NCI-H1694 (cell line): ENCODE results near the gene TMEM116.
"Not testable (repeated sequence)": the region's sequence is repeated elsewhere in the genome, so short reads cannot be mapped to it uniquely, and the experiment has no call there.

Experiments
- DNase-seq: peaks from one replicate; lab custom pipeline; 2025; lab: John Stamatoyannopoulos, UW

The TMEM116 gene

DNA sequence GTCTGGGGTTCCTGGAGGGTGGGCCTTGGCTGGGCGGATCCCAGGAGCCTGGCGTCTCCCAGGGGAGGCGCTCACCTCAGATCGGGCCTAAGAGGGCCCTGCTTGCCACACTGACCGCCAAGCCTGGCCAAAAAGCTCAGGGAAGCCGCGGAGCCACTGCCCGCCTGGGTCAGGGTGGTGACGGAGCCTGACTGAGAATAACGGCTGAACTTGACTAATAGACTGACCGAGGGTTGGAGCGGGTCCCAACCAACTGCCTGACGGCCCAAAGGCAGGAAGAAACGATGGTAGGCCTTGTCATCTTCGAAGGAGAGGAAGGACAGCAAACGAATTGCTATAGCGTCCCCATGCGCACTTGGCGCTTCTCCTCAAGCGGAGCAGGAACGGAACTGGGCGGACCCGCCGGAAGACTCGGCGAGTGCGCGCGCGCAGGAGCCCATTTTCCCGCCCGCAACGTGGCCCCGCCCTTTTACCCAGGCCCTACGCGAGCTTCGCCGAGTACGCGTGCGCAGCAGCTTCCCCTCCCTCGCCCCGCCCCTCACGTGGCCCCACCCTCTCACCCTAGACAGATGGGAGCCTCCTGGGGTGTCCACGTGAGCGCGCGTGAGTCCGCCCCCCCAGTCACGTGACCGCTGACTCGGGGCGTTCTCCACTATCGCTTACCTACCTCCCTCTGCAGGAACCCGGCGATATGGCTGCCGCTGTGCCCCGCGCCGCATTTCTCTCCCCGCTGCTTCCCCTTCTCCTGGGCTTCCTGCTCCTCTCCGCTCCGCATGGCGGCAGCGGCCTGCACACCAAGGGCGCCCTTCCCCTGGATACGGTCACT is at the start of gene TMEM116, which contains the start of gene ERP29:
Gene TMEM116, minus strand, starts transcription at position 391 of the 826 bp plus-strand sequence. CDS start 7,895 bp downstream, outside the sequence.
Gene ERP29, plus strand, starts transcription at position 652 of the 826 bp plus-strand sequence. Its CDS starts 40 bp downstream, at position 692.
- DNase-seq, result peak; percentile 92

- no peak for DNase-seq
Observed at GRCh38 chr12:112061137-112061536, 48.2 kb upstream of the TMEM116 start.

DNA sequence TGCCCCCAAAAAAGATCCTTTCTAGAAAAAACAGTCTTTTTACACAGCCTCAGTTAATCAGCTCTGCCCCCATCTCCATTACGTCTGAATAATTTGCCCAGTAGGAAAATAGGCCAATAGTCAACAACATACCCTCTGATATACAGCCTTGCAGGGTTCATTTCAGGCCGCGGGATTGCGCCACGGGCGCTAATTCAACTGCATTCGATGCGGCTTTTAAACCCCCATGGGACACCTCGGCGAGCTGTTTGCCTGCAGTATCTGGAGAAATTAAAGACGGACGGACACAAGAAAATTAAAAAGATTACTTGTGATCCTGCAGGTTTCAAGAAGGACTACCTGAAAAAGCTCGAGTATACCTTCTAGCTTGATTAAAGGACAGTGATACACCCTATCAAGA is 36.4 kb upstream of the TMEM116 start:
- no peak for DNase-seq

- no peak for DNase-seq
Observed at GRCh38 chr12:112046003-112046402, 33.0 kb upstream of the TMEM116 start.

- not testable (repeated sequence) for DNase-seq
Observed at GRCh38 chr12:112036614-112037013, 23.6 kb upstream of the TMEM116 start.

- no peak for DNase-seq
Observed at GRCh38 chr12:112035219-112035785, 22.3 kb upstream of the TMEM116 start.

DNA sequence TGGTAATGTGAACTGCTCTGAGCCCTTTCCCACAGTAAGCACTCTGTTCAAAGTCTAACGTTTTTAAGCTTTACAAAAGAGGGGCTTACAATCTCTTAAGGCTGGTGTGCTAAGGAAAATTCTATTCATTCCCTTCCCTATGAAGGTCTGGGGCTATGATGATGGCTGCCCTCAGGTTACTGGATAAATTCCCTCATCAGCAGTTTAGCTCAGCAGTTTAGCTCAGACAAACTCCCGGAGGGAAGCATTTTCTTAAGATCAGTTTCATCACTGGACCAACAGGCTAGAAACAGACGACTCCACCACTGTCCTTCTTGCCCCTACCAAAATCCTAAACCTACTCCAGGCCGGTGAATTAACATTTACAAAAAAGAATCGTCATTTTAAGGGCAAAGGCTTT is 19.3 kb upstream of the TMEM116 start:
- DNase-seq, result no peak

GRCh38 chr12:112031472-112031871 is 18.5 kb upstream of the TMEM116 start:
- no peak for DNase-seq

DNA sequence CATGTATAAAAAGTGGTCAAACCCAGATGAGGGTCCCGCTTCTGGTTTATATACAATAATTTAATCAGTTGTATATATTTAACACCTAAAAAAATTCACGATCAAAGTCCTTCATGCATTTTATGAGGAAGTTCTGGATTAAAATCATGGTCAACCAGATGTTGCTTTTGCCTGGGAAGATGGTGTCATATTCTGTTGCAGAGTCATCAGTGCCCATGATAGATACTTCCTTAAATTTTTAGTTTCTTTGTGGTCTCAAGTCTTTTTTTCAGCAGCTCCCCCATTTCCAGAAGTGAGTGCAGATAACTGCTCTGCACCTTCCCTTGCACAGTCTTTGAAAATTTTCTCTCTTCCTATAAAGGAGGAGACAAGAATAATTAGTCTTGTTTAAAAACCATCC is 16.3 kb upstream of the TMEM116 start:
- DNase-seq, result no peak

DNA sequence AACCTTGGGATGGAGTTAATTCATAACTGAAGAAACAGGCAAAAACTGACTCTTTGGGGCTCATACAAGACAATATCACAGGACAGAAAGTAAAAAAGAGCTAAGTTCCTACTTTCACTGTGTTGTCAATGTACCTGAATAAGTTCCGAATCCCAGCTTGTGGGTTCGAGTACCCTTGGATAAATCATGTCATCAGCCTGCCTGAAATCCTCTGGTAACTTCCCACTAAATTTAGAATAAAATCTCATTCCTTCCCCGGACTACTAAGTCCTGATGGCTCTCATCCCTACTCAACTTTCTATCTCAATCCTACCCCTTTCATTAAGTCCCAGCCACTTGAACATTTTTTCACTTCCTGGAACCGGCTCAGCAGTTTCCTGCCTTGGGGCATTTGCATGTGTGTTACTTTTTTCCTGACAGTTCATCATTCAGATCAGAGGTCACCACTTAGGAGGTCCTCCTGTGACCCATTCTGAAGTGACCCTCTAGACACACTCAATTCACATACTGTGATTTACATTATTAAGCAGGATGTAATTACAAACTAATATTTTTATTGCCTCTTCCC is 12.9 kb upstream of the TMEM116 start:
- no peak for DNase-seq

- DNase-seq, result no peak
Observed at GRCh38 chr12:112023759-112024396, 10.9 kb upstream of the TMEM116 start.

GRCh38 chr12:112022241-112023016 is 9.5 kb upstream of the TMEM116 start:
- no peak for DNase-seq

GRCh38 chr12:112020947-112021457 is 8.0 kb upstream of the TMEM116 start:
- DNase-seq, result no peak

DNA sequence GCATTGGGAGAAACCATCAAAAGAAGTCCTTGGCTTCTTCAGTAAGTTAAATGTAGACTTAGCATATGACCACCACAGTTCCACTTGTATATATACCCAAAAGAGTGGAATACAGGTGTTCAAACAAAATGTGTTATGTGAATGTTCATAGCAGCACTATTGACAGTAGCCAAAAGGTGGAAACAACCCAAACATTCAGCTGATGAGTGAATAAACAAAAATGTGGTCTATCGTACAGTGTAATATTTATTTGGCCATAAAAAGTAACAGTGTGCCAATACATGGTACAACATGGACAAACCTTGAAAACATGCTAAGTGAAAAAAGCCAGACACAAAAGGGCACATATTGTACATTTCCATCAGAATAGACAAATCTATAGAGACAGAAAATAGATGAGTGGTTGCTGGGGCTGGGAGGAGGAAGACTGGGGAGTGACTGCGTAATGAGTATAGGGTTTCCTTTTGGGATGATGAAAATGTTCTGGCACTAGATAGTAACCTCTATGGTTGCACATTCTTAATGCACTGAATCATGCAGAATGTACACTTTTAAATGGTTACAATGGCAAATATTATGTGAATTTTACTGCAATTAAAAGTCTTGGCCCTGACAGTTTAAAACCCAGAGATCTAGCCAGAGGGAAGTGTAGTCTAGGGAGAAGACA is 5.7 kb upstream of the TMEM116 start:
- no peak for DNase-seq

DNA sequence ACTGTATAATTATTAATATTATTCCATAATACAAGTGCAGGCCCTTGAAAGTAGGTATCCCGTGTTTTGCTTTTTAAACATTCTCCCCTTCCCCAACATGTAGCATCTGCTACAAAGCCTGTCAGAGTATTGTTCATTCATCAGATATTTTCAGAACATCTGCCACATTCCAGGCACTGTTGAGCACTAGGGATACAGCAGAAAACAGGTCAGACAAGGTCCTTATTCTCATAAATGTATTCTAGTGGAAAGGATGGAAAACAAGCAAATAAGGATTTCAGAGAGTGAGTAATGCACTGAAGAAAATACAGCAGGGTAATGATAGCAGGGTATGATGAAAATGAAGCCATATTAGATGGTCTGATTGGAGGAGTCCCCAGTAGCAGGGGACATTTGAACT is 4.1 kb upstream of the TMEM116 start:
- peak; percentile 64 for DNase-seq

- DNase-seq, result no peak
Observed at GRCh38 chr12:112015938-112016337, 3.0 kb upstream of the TMEM116 start.

- DNase-seq, result peak; percentile 86
Observed at GRCh38 chr12:112013601-112014402, 837 bp upstream of the TMEM116 start.

DNA sequence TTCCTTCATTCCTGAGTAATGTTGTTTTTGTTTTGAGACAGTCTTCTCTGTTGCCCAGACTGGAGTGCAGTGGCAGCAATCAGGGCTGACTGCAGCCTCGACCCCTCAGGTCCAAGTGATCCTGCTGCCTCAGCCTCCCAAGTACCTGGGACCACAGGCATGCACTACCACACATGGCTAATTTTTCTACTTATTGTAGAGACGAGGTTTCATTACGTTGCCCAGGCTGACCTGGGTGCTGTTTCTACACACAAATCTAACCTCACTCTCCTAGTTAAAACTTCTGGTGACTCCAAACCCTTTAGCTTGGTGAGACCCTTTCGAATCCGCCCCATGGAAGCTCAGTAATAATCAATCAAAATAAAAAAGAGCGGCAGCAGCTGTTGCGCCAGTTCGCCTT is 1.3 kb downstream of the TMEM116 start:
- DNase-seq, result no peak

GRCh38 chr12:112010415-112011344 is 2.3 kb downstream of the TMEM116 start:
- no peak for DNase-seq
